Neural cell (in vitro differentiated cells): ENCODE results near the gene TNFRSF12A. TPM values are rescaled to one million over a fixed set of nuclear protein-coding genes. Genes with fewer than 3 reads are reported as not detected.

Experiments
- H2AFZ ChIP-seq: fragments of 200-600, 300-800 bp; sonication (generic), shearing (Covaris generic); 2 replicates; pipeline ENCODE4 v1.6.0; 2014; ENCODE audit warnings: low read depth, mild to moderate bottlenecking, antibody characterized with exemption, low read length, moderate library complexity
- H3F3A ChIP-seq: fragments of 200-600 bp; shearing (Covaris generic); 2 replicates; pipeline ENCODE4 v1.6.1; 2016; ENCODE audit warnings: mild to moderate bottlenecking, moderate library complexity, mixed read lengths, antibody characterized with exemption, low read length; ENCODE audit not compliant: insufficient read depth, poor library complexity, severe bottlenecking
- H3K27ac ChIP-seq: fragments of 200-600, 300-800 bp; sonication (generic), shearing (Covaris generic); 2 replicates; pipeline ENCODE4 v1.5.1; 2014; ENCODE audit warnings: mild to moderate bottlenecking, low read length, moderate library complexity
- H3K27me3 ChIP-seq: fragments of 300-800, 200-600 bp; sonication (generic), shearing (Covaris generic); 2 replicates; pipeline ENCODE4 v1.6.0; 2014; ENCODE audit warnings: mild to moderate bottlenecking, low read depth, low read length, moderate library complexity; ENCODE audit not compliant: insufficient read depth
- H3K36me3 ChIP-seq: fragments of 300-800, 200-600 bp; sonication (generic), shearing (Covaris generic); 2 replicates; pipeline ENCODE4 v1.5.1; 2014; ENCODE audit warnings: mild to moderate bottlenecking, antibody characterized with exemption, low read length, moderate library complexity; ENCODE audit not compliant: insufficient read depth
- H3K4me2 ChIP-seq: fragments of 300-800, 200-600 bp; sonication (generic), shearing (Covaris generic); 2 replicates; pipeline ENCODE4 v1.6.0; 2014; ENCODE audit warnings: mild to moderate bottlenecking, low read length
- H3K4me3 ChIP-seq: fragments of 300-800, 200-600 bp; sonication (generic), shearing (Covaris generic); 2 replicates; pipeline ENCODE4 v1.5.1; 2014; ENCODE audit warnings: mild to moderate bottlenecking, low read length, moderate library complexity
- H3K79me2 ChIP-seq: fragments of 200-600 bp; shearing (Covaris generic); replicated peaks from 2 replicates; pipeline ENCODE4 v1.6.0; 2014; ENCODE audit warnings: mild to moderate bottlenecking, low read length, moderate library complexity; ENCODE audit not compliant: insufficient read depth
- H3K9ac ChIP-seq: fragments of 300-800, 200-600 bp; sonication (generic), shearing (Covaris generic); 2 replicates; pipeline ENCODE4 v1.6.1; 2016; ENCODE audit warnings: mild to moderate bottlenecking, low read length, mixed read lengths
- H3K9me2 ChIP-seq: fragments of 200-600 bp; shearing (Covaris generic); 2 replicates; pipeline ENCODE4 v1.6.1; 2016; ENCODE audit warnings: mild to moderate bottlenecking, low read length, mixed read lengths; ENCODE audit not compliant: insufficient read depth
- H3K9me3 ChIP-seq: fragments of 200-600, 300-800 bp; sonication (generic), shearing (Covaris generic); 2 replicates; pipeline ENCODE4 v1.6.1; 2016; ENCODE audit warnings: mild to moderate bottlenecking, mixed run types, low read length, moderate library complexity, mixed read lengths
- H4K20me1 ChIP-seq: fragments of 200-600 bp; shearing (Covaris generic); 2 replicates; pipeline ENCODE4 v1.6.1; 2016; ENCODE audit warnings: mild to moderate bottlenecking, mixed run types; ENCODE audit not compliant: insufficient read depth
- CTCF ChIP-seq: fragments of 450-650 bp; IDR thresholded peaks from 2 replicates; pipeline ENCODE4 v1.5.1; 2014; ENCODE audit warnings: antibody characterized with exemption, mild to moderate bottlenecking, moderate library complexity; ENCODE audit not compliant: poor library complexity, severe bottlenecking
- EP300 ChIP-seq: fragments of 450-650 bp; conservative IDR thresholded peaks from 2 replicates; pipeline ENCODE4 v1.6.1; 2014; ENCODE audit warnings: antibody characterized with exemption, mild to moderate bottlenecking, moderate library complexity; ENCODE audit not compliant: poor library complexity, severe bottlenecking
- EZH2 ChIP-seq: fragments of 200-600, 300-800 bp; shearing (Covaris generic), sonication (generic); IDR thresholded peaks from 2 replicates; pipeline ENCODE4 v1.6.1; 2014; ENCODE audit warnings: antibody characterized with exemption, low read length, borderline replicate concordance, mild to moderate bottlenecking; ENCODE audit not compliant: insufficient read depth, poor library complexity, severe bottlenecking
- MXI1 ChIP-seq: fragments of 450-650 bp; conservative IDR thresholded peaks from 2 replicates; pipeline ENCODE4 v1.6.1; 2014; ENCODE audit warnings: antibody characterized with exemption, mild to moderate bottlenecking; ENCODE audit not compliant: poor library complexity, severe bottlenecking
- POLR2AphosphoS5 ChIP-seq: IDR thresholded peaks from 2 replicates; pipeline ENCODE4 v1.6.1; 2012
- RAD21 ChIP-seq: fragments of 450-650 bp; conservative IDR thresholded peaks from 2 replicates; pipeline ENCODE4 v1.6.1; 2014; ENCODE audit warnings: antibody characterized with exemption, mild to moderate bottlenecking, moderate library complexity
- REST ChIP-seq: IDR thresholded peaks from 2 replicates; pipeline ENCODE4 v1.6.1; 2012; ENCODE audit warnings: borderline replicate concordance
- SMC3 ChIP-seq: fragments of 450-650 bp; conservative IDR thresholded peaks from 2 replicates; pipeline ENCODE4 v1.6.1; 2014; ENCODE audit warnings: antibody characterized with exemption, mild to moderate bottlenecking, moderate library complexity; ENCODE audit not compliant: poor library complexity
- TAF1 ChIP-seq: IDR thresholded peaks from 2 replicates; pipeline ENCODE4 v1.6.1; 2012; ENCODE audit warnings: low read depth
- polyA plus RNA-seq: library from polyadenylated mRNA; depleted of rRNA; stranded (reverse); fragments of >200 nt; gene quantifications from 2 replicates; pipeline ENCODE4 v1.2.3, GENCODE V29; 2014

Gene TNFRSF12A
- polyA plus RNA-seq, 1 donor from 2014 or later, result 2.3 TPM

DNA sequence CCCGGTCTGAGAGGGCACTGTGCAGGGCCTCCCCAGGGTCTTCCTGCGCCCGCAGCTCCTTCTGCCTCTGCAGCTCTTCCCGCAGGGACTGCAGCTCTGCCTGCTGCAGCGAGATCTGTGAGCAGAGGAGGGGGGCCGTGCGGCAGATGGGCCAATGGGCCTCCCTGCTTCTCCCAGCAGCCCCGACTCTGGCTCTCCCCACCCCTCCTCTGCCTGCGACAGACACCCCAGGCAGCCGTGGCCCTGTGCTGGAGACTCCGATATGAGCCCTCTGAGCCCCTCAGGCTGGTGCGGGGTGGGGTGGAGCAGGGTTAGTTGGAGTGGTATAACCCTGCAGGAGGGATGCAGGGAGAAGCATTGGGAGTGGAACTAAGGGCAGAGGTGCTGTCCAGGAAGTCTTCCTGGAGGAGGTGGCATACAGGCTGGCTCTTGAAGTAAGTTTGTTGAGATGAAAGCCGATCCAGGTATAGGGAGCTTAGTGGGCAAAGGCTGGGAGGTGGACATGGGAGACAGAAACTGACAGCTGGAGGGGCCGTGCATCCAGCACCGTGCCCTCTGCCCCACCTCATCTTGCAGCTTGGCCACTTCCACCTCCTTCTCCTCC, 8.7 kb downstream of the TNFRSF12A start:
- peak overlapping the region; percentile 48 for H3K9ac ChIP-seq
- TF ChIP-seq RAD21 (no peak), EZH2 (no peak), MXI1 (no peak), POLR2AphosphoS5 (no peak), EP300 (no peak), CTCF (no peak), TAF1 (no peak), SMC3 (no peak)
- H3K79me2 ChIP-seq, result no peaks in the 10 kb centered on the region
- H3K36me3 ChIP-seq, result no peaks in the 10 kb centered on the region
- no peaks in the 10 kb centered on the region for H3F3A ChIP-seq
- no peaks in the 10 kb centered on the region for H3K9me2 ChIP-seq
- H3K4me3 ChIP-seq, result peak overlapping the region; percentile 61
- H4K20me1 ChIP-seq, result no peaks in the 10 kb centered on the region
- H3K4me2 ChIP-seq, result no peak overlapping the region
- H3K9me3 ChIP-seq, result no peaks in the 10 kb centered on the region
- H3K27me3 ChIP-seq, result peaks cover 15% of the 10 kb centered on the region
- no peak overlapping the region for H2AFZ ChIP-seq
- no peak overlapping the region for H3K27ac ChIP-seq

DNA sequence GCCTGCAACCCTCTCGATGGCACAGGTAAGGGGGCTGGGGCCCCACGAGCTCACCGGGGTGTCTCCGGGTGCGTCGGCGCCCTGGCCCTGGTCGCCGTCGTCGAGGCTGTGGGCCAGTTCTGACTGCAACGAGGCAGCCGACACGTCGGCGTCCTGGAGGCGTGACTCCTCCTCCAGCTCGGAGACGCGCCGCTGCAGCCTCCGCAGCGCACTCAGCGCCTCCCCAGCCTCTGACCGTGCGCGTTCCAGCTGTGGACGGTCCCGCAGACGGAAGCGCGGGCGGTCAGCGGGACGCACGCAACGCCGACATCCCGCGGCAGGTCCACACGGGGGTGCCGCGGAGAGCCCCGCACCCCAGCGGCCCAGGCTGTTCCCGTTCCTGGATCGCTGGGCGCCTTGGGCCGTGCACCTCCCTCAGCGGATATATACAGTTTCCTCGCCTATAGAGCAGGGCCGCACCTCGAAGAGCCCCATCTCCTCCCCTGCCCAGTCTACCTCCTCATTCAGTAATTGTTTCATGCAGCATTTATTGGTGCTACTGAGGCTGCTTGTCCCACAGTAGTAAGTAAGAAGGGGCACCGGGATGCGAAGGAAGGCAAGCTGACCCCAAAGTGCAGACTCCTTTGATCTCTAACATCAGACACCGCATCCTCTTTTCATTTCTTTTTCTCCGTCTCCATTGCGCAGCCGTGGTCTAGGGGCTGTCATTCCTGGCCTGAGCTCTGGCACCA, 9.5 kb downstream of the TNFRSF12A start:
- Histone ChIP-seq H3K9me3 (no peaks in the 10 kb centered on the region), H3K79me2 (no peaks in the 10 kb centered on the region), H3K4me3 (no peak overlapping the region), H4K20me1 (no peaks in the 10 kb centered on the region), H3K4me2 (no peak overlapping the region), H3F3A (no peaks in the 10 kb centered on the region), H3K27me3 (peaks cover 24% of the 10 kb centered on the region), H3K9me2 (no peaks in the 10 kb centered on the region), H3K27ac (no peak overlapping the region), H3K9ac (no peak overlapping the region), H2AFZ (no peak overlapping the region), H3K36me3 (no peaks in the 10 kb centered on the region)
- TF ChIP-seq RAD21, result no peak
- TF ChIP-seq MXI1, result no peak
- no peak for TF ChIP-seq CTCF
- no peak for TF ChIP-seq REST
- TF ChIP-seq SMC3, result no peak
- no peak for TF ChIP-seq TAF1
- no peak for TF ChIP-seq EP300
- no peak for TF ChIP-seq POLR2AphosphoS5
- no peak for TF ChIP-seq EZH2
